Dermis microvascular lymphatic vessel endothelial cell (primary cell): ENCODE data around the gene ZFYVE28. TPM values are rescaled to one million over a fixed set of nuclear protein-coding genes. Genes with fewer than 3 reads are reported as not detected.
A peak's percentile ranks its signal among the peaks of the same experiment; 100 is the strongest.
"Not testable (repeated sequence)": the region's sequence is repeated elsewhere in the genome, so short reads cannot be mapped to it uniquely, and the experiment has no call there.

ENCODE experiments used
- DNase-seq, 2 donors: peaks; one replicate each; pipeline versions ENCODE4 v3.0.0 to v3.0.0-alpha.2; 2010; ENCODE audit warnings: low read depth in 2 of 2
- total RNA-seq: library from RNA; depleted of rRNA; stranded (reverse); fragments of >200 nt; gene quantifications from 2 replicates; pipeline ENCODE4 v1.2.1, GENCODE V29; 2014

The ZFYVE28 gene
- total RNA-seq, 1 donor from 2014 or later, result 1.8 TPM

- no peak for DNase-seq
These were observed 128.5 kb downstream of the ZFYVE28 start for GRCh38 chr4:2289955-2290333.

- no peak for DNase-seq
These were observed 129.0 kb downstream of the ZFYVE28 start for GRCh38 chr4:2289311-2289954.

GRCh38 chr4:2288051-2288541, 130.3 kb downstream of the ZFYVE28 start:
- DNase-seq, result no peak

- DNase-seq, result no peak
These were observed 130.9 kb downstream of the ZFYVE28 start for GRCh38 chr4:2287594-2287915.

- DNase-seq, result no peak
These were observed 131.4 kb downstream of the ZFYVE28 start for GRCh38 chr4:2286904-2287593.

- DNase-seq, result no peak
These were observed 132.6 kb downstream of the ZFYVE28 start for GRCh38 chr4:2285613-2286381.

GRCh38 chr4:2284934-2285612, 133.4 kb downstream of the ZFYVE28 start:
- peak in 1 of 2 donors; percentile 40 for DNase-seq

- DNase-seq, result no peak
These were observed 134.1 kb downstream of the ZFYVE28 start for GRCh38 chr4:2284161-2284933.

GRCh38 chr4:2283199-2283711, 135.2 kb downstream of the ZFYVE28 start:
- DNase-seq, result no peak

GRCh38 chr4:2281575-2282343, 136.7 kb downstream of the ZFYVE28 start:
- peak in 1 of 2 donors; percentile 28 for DNase-seq

- DNase-seq, result no peak
These were observed 137.7 kb downstream of the ZFYVE28 start for GRCh38 chr4:2280531-2281300.

GRCh38 chr4:2277956-2278355, 140.5 kb downstream of the ZFYVE28 start:
- DNase-seq, result no peak

GRCh38 chr4:2276581-2277325, 141.7 kb downstream of the ZFYVE28 start:
- no peak for DNase-seq

- DNase-seq, result no peak
These were observed 142.7 kb downstream of the ZFYVE28 start for GRCh38 chr4:2275546-2276251.

GRCh38 chr4:2275044-2275397, 143.4 kb downstream of the ZFYVE28 start:
- not testable (repeated sequence) for DNase-seq

GRCh38 chr4:2274320-2275043, 144.0 kb downstream of the ZFYVE28 start:
- DNase-seq, result no peak

GRCh38 chr4:2273657-2274319, 144.7 kb downstream of the ZFYVE28 start:
- no peak for DNase-seq
